Activated CD8-positive, alpha-beta memory T cell treated with anti-CD3 and anti-CD28 coated beads for 4 hours (primary cell): ENCODE data around the gene LRIT3.

Experiments
- DNase-seq, 2 donors: peaks; one replicate each; pipeline ENCODE4 v3.0.0-alpha.2; 2020; ENCODE audit warnings: low read depth in 2 of 2

LRIT3 gene

DNA sequence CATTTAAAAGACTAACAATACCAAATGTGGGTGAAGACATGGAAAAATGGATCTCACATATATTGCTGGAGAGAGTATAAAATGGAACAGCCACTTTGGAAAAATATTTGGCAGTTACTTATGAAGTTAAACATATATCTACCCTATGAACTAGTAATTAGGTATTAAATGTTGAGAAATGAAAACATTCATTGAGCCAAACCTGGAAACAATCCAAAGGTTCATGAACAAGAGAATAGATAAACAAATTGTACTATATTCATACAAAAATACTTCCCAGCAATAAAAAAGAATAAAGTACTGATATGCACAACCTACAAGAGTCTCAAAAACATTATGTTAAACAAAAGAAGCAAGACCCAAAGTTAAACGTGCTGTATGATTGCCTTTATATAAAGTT is 60.8 kb downstream of the LRIT3 start:
- DNase-seq = no peak

DNA sequence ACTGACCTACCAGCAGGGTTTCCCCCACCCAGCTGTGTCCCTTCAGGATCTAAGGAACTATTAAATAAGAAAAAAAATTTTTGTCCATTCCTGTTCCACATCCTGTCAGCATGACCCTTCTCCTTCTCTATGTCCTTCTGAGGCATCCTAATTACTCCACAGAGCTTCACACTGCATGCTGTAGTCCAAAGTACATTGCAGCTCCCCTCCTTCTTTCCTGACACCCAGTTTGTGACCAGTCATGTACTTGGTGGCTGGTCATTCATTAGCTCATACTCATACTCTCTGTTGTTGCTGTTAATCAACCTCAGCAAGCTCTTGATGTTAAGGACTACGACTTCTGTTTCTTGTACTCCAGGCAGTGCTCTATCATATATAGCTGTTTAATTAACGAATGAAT is 62.3 kb downstream of the LRIT3 start:
- no peak for DNase-seq

DNA sequence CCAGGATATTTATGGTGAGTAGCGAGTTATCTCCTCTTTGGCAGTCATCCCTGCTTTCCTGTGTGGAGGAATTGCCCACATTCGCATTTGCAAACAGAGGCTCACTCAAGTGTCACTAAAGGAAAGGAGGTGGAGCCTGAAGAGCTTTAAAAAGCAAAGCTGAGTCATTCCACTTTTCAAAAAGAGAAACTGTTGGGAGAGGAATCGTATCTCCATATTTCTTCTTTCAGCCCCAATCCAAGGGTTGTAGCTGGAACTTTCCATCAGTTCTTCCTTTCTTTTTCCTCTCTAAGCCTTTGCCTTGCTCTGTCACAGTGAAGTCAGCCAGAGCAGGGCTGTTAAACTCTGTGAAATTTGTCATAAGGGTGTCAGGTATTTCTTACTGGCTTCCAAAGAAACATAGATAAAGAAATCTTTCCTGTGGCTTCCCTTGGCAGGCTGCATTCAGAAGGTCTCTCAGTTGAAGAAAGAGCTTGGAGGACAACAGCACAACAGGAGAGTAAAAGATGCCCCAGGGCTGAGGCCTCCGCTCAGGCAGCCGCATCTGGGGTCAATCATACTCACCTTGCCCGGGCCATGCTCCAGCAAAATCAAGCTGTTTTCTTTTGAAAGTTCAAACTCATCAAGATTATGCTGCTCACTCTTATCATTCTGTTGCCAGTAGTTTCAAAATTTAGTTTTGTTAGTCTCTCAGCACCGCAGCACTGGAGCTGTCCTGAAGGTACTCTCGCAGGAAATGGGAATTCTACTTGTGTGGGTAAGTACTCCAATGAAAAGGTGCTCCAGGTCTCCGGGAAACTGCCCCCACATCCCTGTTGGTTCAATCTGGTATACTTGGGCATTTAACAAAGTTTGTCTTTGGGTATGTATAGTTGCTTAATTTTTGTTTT is 65.0 kb downstream of the LRIT3 start, which contains the start of gene EGF:
Gene EGF, plus strand, starts transcription at position 178 of the 890 bp plus-strand sequence. Its CDS starts 453 bp downstream, at position 631.
- no peak for DNase-seq

DNA sequence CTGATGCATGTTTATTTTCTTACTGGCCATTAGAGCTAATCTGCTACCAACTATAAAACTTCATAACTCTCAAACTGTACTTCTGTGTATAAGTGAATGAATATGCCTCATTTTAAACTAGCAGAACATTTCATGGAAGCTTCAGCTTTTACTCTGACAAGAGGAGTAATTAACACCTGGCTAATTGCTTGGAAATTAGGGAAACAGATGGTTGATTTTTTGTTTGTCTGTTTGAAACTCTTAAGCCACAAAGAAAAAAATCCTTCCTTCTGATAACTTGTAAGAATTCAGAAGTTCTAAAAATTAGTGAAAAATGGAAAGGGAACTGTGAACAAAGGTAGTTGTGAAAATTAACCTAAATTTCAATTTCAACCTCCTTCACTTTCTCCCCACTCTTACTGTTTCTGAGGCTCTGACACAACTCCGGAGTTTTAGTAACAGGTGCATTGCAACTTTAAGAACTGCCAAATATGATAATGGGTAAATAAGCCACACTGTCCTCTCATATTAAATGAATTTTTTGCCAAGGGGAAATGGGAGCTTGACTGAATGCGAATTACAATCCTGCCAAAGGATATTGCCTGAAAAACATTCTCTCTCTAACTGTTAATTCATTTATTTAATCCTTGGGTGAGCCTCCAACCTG is 65.8 kb downstream of the LRIT3 start:
- DNase-seq = no peak

DNA sequence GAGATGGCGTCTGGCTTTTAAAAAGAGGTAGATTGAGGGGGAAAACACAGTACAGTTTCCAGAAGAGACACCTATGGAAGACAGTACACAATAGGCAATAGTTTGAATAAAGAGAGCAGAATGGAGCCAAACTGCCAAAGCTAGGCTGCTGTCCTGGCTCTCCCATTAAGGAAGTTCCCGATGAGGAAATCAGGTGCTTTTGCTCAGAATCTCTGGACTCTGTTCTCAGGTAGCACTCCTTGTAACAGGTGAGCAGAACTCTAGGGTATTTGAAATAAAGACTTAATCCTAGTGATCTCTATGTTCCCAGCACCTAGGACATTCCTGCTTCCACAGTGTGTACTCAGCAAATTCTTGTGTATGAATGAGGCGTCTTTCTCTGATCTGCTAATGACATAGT is 66.4 kb downstream of the LRIT3 start:
- DNase-seq = no peak

DNA sequence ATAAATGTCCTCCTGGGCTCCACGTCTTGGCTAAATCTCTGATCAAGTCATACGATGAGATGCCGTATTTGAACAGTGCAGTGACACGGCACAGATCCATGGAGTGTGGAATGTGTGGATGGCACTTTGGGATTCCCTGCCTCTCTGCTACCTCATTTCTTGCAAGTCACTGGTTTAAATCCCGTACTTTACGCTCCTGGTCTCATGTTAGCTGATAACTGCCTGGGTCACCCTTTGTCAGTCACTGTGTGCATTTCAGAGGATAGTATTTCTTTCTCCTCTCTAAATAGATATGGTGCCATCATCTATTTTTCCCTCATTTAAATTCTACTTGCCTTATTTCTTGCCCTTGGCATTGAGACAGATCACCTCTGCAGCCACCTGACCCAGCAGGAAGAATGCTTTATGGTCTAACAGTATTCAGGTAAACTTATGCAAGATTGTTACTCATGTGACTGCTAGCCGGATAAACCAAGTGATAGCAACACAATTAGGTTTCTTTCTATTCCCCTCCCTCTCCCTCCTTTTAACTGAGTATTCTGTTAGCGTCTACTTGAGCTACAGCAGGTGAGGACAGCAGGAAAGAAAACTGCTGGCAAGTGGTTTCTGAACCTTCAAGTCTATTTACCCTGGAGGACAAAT is 67.6 kb downstream of the LRIT3 start:
- DNase-seq = no peak

DNA sequence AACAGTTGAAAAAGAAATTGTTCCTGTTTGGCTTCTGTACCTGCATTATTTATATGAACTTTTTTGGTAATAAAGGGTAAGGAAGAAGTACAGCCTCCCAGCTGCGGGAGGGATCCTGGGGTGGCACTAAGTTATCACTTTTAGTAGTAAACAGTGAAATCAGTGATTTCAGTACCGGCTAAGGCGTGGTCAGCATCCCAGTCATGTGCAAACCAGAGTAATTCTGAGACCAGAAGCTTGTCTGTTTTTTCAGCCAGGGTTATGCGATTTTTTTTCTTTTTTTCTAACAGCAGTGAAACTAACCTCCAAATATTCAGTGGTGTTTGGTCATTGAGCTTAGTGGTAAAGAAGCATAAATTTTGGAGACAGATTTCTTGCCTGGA is 68.1 kb downstream of the LRIT3 start:
- no peak for DNase-seq

DNA sequence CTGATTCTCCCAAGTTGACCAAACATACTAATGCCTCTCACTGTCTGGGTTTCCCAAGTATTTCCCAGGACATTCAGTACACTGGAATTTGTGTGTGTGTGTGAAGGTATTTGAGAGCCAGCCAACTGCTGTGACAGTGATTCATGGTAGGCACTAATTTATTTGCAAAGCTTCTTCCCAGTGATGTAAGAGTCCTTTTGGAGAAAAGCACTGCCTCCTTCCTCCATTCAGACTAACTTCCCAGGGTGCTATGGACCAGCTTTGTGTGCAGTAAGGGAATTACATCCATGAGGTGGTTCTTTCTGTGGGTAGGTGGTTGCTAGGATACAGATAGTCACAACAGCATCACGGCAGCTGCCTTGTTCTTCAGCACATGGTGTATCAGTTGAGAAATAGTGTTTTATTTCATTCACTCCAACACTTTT is 73.5 kb downstream of the LRIT3 start:
- DNase-seq = no peak
